ENCODE results near the gene SH3PXD2A. TPM values are rescaled to one million over a fixed set of nuclear protein-coding genes. Genes with fewer than 3 reads are reported as not detected.

Gene SH3PXD2A
- total and polyA plus RNA-seq, 2 donors (not counting 1 experiment from before 2014, with no cell fraction given) = 3.2 to 33.5 TPM

DNA sequence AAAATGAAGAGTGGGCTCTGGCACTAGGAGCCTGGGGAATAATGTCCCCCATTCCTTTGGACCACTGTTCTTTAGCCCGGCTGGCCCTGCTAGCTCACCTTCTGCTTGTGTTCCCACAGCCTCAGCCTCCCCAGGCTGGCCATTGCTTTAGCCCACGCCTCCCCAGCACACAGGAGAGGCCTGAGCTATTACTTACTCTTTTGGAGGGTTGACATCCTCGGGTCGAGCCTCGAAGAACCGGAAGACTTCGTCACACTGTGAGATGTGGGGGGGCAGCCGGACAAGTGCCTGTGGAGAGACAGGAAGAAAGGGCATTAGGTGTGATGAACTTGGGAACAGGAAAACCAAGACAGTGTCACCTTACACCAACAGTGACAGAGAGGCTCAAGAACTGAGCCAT is 131.3 kb downstream of the SH3PXD2A start:
- peaks cover 0 to 2% (median 0%) of the 10 kb centered on the region in 4 experiments for H3K27me3 ChIP-seq (replicated peaks in 1 of 4; ENCODE audit: control extremely low read depth in 1 of 4, control insufficient read depth in 3 of 4, insufficient read depth in 4 of 4, low read length in 3 of 4)
- H3K9me3 ChIP-seq (ENCODE audit: control extremely low read depth in 1 of 3, control insufficient read depth in 2 of 3, insufficient read depth in 1 of 3, low read length in 2 of 3) = no peaks in the 10 kb centered on the region
- H3K9me3 Mint-ChIP-seq (ENCODE audit: insufficient read depth) = no peaks in the 10 kb centered on the region
- H3K4me3 ChIP-seq (ENCODE audit: control extremely low read depth in 1 of 5, extremely low read depth in 1 of 5, insufficient read depth in 1 of 5, low read depth in 2 of 5, low read length in 4 of 5) = no peak overlapping the region
- H3K9ac ChIP-seq (ENCODE audit: low read length) = no peak overlapping the region
- no peaks in the 10 kb centered on the region for H3K4me1 Mint-ChIP-seq
- H3K79me2 ChIP-seq (ENCODE audit: control insufficient read depth, insufficient read depth, low read length) = no peaks in the 10 kb centered on the region
- no peak overlapping the region for H3K27ac ChIP-seq (ENCODE audit: low read length in 2 of 2)
- CTCF ChIA-PET = no interaction called here
- POLR2A ChIA-PET = no interaction called here
- ATAC-seq (ENCODE audit: low read depth) (no peak), DNase-seq (no peak)
- H2AFZ ChIP-seq (ENCODE audit: insufficient read depth, low read depth, low read length, poor library complexity, severe bottlenecking) = no peak overlapping the region
- H3K4me3 Mint-ChIP-seq = no peak overlapping the region
- H4K20me1 ChIP-seq (ENCODE audit: control insufficient read depth, insufficient read depth, low read length, poor library complexity, severe bottlenecking) = no peaks in the 10 kb centered on the region
- H3K27ac Mint-ChIP-seq = no peak overlapping the region
- H3K4me2 ChIP-seq (replicated peaks; ENCODE audit: low read depth, low read length, poor library complexity, severe bottlenecking) = no peak overlapping the region
- TF ChIP-seq EZH2 (IDR thresholded peaks at IDR 0.05; ENCODE audit: borderline replicate concordance, insufficient read depth, low read depth, low read length, poor library complexity, severe bottlenecking) = no peak
- TF ChIP-seq, protein P1, sequence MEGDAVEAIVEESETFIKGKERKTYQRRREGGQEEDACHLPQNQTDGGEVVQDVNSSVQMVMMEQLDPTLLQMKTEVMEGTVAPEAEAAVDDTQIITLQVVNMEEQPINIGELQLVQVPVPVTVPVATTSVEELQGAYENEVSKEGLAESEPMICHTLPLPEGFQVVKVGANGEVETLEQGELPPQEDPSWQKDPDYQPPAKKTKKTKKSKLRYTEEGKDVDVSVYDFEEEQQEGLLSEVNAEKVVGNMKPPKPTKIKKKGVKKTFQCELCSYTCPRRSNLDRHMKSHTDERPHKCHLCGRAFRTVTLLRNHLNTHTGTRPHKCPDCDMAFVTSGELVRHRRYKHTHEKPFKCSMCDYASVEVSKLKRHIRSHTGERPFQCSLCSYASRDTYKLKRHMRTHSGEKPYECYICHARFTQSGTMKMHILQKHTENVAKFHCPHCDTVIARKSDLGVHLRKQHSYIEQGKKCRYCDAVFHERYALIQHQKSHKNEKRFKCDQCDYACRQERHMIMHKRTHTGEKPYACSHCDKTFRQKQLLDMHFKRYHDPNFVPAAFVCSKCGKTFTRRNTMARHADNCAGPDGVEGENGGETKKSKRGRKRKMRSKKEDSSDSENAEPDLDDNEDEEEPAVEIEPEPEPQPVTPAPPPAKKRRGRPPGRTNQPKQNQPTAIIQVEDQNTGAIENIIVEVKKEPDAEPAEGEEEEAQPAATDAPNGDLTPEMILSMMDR (IDR thresholded peaks at IDR 0.05) = no peak
- H3K36me3 ChIP-seq (replicated peaks in 1 of 2; ENCODE audit: control extremely low read depth in 1 of 2, control insufficient read depth in 1 of 2, extremely low read depth in 1 of 2, insufficient read depth in 2 of 2, low read length in 1 of 2) = no peaks in the 10 kb centered on the region
- H3K4me1 ChIP-seq (ENCODE audit: control insufficient read depth in 2 of 2, insufficient read depth in 2 of 2, low read length in 2 of 2) = no peaks in the 10 kb centered on the region
- H3K27me3 Mint-ChIP-seq = peaks cover 9% of the 10 kb centered on the region
- intact Hi-C loops (cut with micrococcal nuclease) = no loop called here
- WGBS (ENCODE audit: insufficient coverage) = 100% methylated on average over 1 of the region's 8 CpGs

DNA sequence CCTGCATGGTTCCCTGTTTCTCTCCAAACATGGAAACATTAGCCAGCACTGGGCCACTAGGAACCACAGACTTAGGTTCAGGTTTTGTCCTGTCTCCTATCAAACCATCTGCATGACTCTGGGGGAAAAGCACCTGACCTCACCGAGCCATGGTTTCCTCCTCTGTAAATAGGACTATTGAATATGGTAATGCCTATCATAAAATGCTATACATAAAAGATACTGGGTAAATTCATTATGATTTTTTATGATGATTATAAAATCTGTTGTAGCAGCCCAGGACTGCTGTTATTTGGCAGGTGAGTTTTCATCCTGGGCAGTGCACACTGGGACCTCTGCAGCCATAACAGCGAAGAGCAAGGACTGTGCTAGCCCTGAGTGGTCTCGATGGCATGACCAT is 131.8 kb downstream of the SH3PXD2A start:
- CTCF ChIA-PET = no interaction called here
- H3K79me2 ChIP-seq (ENCODE audit: control insufficient read depth, insufficient read depth, low read length) = no peaks in the 10 kb centered on the region
- H3K4me1 Mint-ChIP-seq = no peaks in the 10 kb centered on the region
- H3K9me3 ChIP-seq (ENCODE audit: control extremely low read depth in 1 of 3, control insufficient read depth in 2 of 3, insufficient read depth in 1 of 3, low read length in 2 of 3) = no peaks in the 10 kb centered on the region
- H3K4me1 ChIP-seq (ENCODE audit: control insufficient read depth in 2 of 2, insufficient read depth in 2 of 2, low read length in 2 of 2) = no peaks in the 10 kb centered on the region
- TF ChIP-seq EZH2 (IDR thresholded peaks at IDR 0.05; ENCODE audit: borderline replicate concordance, insufficient read depth, low read depth, low read length, poor library complexity, severe bottlenecking) = no peak
- TF ChIP-seq, protein P1 (IDR thresholded peaks at IDR 0.05) = no peak
- no peak overlapping the region for H3K4me3 Mint-ChIP-seq
- peaks cover 9% of the 10 kb centered on the region for H3K27me3 Mint-ChIP-seq
- H3K9ac ChIP-seq (ENCODE audit: low read length) = no peak overlapping the region
- H4K20me1 ChIP-seq (ENCODE audit: control insufficient read depth, insufficient read depth, low read length, poor library complexity, severe bottlenecking) = no peaks in the 10 kb centered on the region
- no peak overlapping the region for H3K27ac Mint-ChIP-seq
- peaks cover 0 to 2% (median 0%) of the 10 kb centered on the region in 4 experiments for H3K27me3 ChIP-seq (replicated peaks in 1 of 4; ENCODE audit: control extremely low read depth in 1 of 4, control insufficient read depth in 3 of 4, insufficient read depth in 4 of 4, low read length in 3 of 4)
- no peak overlapping the region for H3K27ac ChIP-seq (ENCODE audit: low read length in 2 of 2)
- no peak overlapping the region for H3K4me2 ChIP-seq (replicated peaks; ENCODE audit: low read depth, low read length, poor library complexity, severe bottlenecking)
- H3K4me3 ChIP-seq (ENCODE audit: control extremely low read depth in 1 of 5, extremely low read depth in 1 of 5, insufficient read depth in 1 of 5, low read depth in 2 of 5, low read length in 4 of 5) = no peak overlapping the region
- no CpG with 5 or more reads among the region's 3 CpGs for WGBS (ENCODE audit: insufficient coverage)
- POLR2A ChIA-PET = no interaction called here
- intact Hi-C loops (cut with micrococcal nuclease) = no loop called here
- no peaks in the 10 kb centered on the region for H3K9me3 Mint-ChIP-seq (ENCODE audit: insufficient read depth)
- no peak overlapping the region for H2AFZ ChIP-seq (ENCODE audit: insufficient read depth, low read depth, low read length, poor library complexity, severe bottlenecking)
- DNase-seq = no peak
- ATAC-seq (ENCODE audit: low read depth) = no peak
- H3K36me3 ChIP-seq (replicated peaks in 1 of 2; ENCODE audit: control extremely low read depth in 1 of 2, control insufficient read depth in 1 of 2, extremely low read depth in 1 of 2, insufficient read depth in 2 of 2, low read length in 1 of 2) = no peaks in the 10 kb centered on the region
